MM.1S (cell line): ENCODE data around the gene GMEB1.

Source experiments
- EZH2 ChIP-seq: fragments of 300-600 bp; sonication (generic); optimal IDR thresholded peaks from 2 replicates; pipeline ENCODE3; 2017; ENCODE audit warnings: low read depth, mild to moderate bottlenecking, antibody characterized with exemption, low read length, mixed read lengths
- TF ChIP-seq, protein P1 (sequence below): fragments of 300-600 bp; sonication (generic); IDR thresholded peaks from 2 replicates; pipeline ENCODE4 v1.5.1; 2016; ENCODE audit warnings: antibody characterized with exemption, low read length, mixed read lengths

- TF ChIP-seq, protein P1, sequence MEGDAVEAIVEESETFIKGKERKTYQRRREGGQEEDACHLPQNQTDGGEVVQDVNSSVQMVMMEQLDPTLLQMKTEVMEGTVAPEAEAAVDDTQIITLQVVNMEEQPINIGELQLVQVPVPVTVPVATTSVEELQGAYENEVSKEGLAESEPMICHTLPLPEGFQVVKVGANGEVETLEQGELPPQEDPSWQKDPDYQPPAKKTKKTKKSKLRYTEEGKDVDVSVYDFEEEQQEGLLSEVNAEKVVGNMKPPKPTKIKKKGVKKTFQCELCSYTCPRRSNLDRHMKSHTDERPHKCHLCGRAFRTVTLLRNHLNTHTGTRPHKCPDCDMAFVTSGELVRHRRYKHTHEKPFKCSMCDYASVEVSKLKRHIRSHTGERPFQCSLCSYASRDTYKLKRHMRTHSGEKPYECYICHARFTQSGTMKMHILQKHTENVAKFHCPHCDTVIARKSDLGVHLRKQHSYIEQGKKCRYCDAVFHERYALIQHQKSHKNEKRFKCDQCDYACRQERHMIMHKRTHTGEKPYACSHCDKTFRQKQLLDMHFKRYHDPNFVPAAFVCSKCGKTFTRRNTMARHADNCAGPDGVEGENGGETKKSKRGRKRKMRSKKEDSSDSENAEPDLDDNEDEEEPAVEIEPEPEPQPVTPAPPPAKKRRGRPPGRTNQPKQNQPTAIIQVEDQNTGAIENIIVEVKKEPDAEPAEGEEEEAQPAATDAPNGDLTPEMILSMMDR, result no peak
- no peak for TF ChIP-seq EZH2
Observed at GRCh38 chr1:28751315-28752060, 82.9 kb downstream of the GMEB1 start.
